Naive thymus-derived CD8-positive, alpha-beta T cell (primary cell): ENCODE measurements around the gene RAB4B. TPM values are rescaled to one million over a fixed set of nuclear protein-coding genes. Genes with fewer than 3 reads are reported as not detected.
"Not testable (repeated sequence)": the region's sequence is repeated elsewhere in the genome, so short reads cannot be mapped to it uniquely, and the experiment has no call there.

Source experiments
- ATAC-seq, 2 donors: fragments of 150-1000 bp; cut with Tn5 transposase in 1 of 2; sonication (Bioruptor Pico), chemical (Tn5 transposase) in 1 of 2; 1 replicate in 1 of 2; 2 replicates in 1 of 2; pipeline ENCODE4 v1.10.0; 2021; ENCODE audit warnings: mild to moderate bottlenecking in 2 of 2, moderate library complexity in 2 of 2
- POLR2A ChIA-PET: fragments of 350-600 bp; sonication (Branson Sonifier 250); formaldehyde crosslinking; loops from one replicate; lab custom pipeline; 2021; ENCODE audit warnings: antibody characterized with exemption; lab: Charles Lee
- DNase-seq, 10 donors: peaks; one replicate each; pipeline versions ENCODE4 v3.0.0 to v3.0.0-alpha.2; 2020 to 2022
- H3K27ac Mint-ChIP-seq, 10 donors: one replicate each; pipeline ENCODE4 v1.8.0; 2020 to 2022; ENCODE audit warnings: mild to moderate bottlenecking in 10 of 10, mixed read lengths in 10 of 10, moderate library complexity in 4 of 10, inconsistent platforms in 1 of 10
- H3K27me3 Mint-ChIP-seq, 5 donors: one replicate each; pipeline ENCODE4 v1.8.0; 2021 to 2022; ENCODE audit warnings: mixed read lengths in 5 of 5
- H3K36me3 Mint-ChIP-seq, 3 donors: one replicate each; pipeline ENCODE4 v1.8.0; 2020 to 2022; ENCODE audit warnings: mixed read lengths in 3 of 3, mild to moderate bottlenecking in 2 of 3, inconsistent platforms in 1 of 3
- H3K4me1 Mint-ChIP-seq, 4 donors: one replicate each; pipeline ENCODE4 v1.8.0; 2021 to 2022; ENCODE audit warnings: mixed read lengths in 4 of 4
- H3K4me3 Mint-ChIP-seq, 10 donors: one replicate each; pipeline ENCODE4 v1.8.0; 2020 to 2022; ENCODE audit warnings: mild to moderate bottlenecking in 10 of 10, mixed read lengths in 10 of 10, moderate library complexity in 6 of 10, inconsistent platforms in 1 of 10
- H3K9me3 Mint-ChIP-seq, 9 donors: one replicate each; pipeline ENCODE4 v1.8.0; 2020 to 2022; ENCODE audit warnings: mixed read lengths in 9 of 9, mild to moderate bottlenecking in 3 of 9, inconsistent platforms in 1 of 9, moderate library complexity in 1 of 9
- polyA plus RNA-seq, 3 donors: library from polyadenylated mRNA; unstranded; fragments of 300-500 nt; fragmentation: Illumina TruSeq; gene quantifications; one replicate each; pipeline ENCODE4 v1.2.3, GENCODE V29; 2021
- total RNA-seq, 8 experiments: library from RNA in 2 of 8; stranded (reverse) in 2 of 8; gene quantifications; one replicate each; pipeline ENCODE4 v1.2.3 and lab custom pipeline; 2021 to 2026

Gene RAB4B, protein sequence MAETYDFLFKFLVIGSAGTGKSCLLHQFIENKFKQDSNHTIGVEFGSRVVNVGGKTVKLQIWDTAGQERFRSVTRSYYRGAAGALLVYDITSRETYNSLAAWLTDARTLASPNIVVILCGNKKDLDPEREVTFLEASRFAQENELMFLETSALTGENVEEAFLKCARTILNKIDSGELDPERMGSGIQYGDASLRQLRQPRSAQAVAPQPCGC
- total RNA-seq: 10 to 100 TPM; 47.3 to 48.6 TPM
- polyA plus RNA-seq: 10 to 100 TPM; 76.4 to 87.2 (median 87.1) TPM
- total RNA-seq (lab: John Stamatoyannopoulos, UW): 0.84 to 4.9 (median 3.2) reads per million in 6 experiments

DNA sequence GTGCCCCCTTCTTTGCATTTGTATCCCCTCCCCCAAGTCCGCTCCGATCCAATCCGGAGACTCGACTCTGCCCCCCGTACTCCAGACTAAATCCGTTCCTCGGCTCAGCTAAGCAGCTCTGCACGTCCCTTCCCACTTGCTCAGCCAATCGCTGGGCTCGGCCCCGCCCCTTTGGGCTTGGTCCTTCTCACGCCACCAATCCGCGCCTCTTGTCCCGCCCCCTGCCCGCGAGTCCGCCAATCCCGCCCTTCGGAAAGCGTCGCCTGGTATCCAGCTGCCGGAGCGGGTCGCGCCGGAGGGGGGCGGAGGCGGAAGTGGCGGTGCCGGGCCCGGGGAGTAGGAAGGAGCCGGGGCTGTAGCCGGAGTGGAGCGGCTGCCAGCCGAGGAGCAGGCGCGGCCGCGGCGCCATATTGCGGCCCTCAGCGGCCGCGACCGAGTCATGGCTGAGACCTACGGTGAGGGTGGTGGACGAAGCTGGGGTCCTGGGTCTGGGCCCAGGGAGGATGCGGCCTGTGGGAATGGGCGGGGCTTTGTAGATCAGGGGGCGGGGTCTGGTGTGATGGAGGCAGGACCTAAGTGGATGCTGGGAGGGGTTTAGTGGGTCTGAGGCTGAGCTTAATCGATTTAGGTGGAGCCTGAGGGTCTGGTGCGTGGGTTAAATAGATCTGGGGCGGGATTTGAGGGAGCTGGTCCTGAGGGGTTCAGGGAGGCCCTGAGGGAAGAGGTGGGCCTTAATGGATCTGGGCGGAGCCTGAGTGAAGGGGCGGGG is at the start of gene RAB4B:
TSS of gene RAB4B (plus strand) at position 311 of the 769 bp plus-strand sequence. CDS start at position 440, 129 bp downstream.
- peak; percentile 85 to 86 for ATAC-seq
- POLR2A ChIA-PET: interaction anchor here (0.6 to 6.4 kb wide), 30 partner anchors 9 to 524 kb away, joined by 3 to 301 read pairs (median 6); partner anchors contain the start of genes ACTMAP, C19orf47, COQ8B and EGLN2
- peaks cover 0 to 24% (median 5%) of the 10 kb centered on the region in 3 donors for H3K36me3 Mint-ChIP-seq
- peak; percentile 99 to 100 (median 100) for DNase-seq
- peak within 1 kb of the TSS; percentile 88 to 97 (median 94) for H3K4me3 Mint-ChIP-seq
- H3K4me1 Mint-ChIP-seq: peaks cover 28 to 44% (median 42%) of the 10 kb centered on the region in 4 donors
- H3K27ac Mint-ChIP-seq: peak within 1 kb of the TSS; percentile 89 to 100 (median 98)
- peaks cover 0 to 2% (median 0%) of the 10 kb centered on the region in 5 donors for H3K27me3 Mint-ChIP-seq
- no peaks in the 10 kb centered on the region for H3K9me3 Mint-ChIP-seq

DNA sequence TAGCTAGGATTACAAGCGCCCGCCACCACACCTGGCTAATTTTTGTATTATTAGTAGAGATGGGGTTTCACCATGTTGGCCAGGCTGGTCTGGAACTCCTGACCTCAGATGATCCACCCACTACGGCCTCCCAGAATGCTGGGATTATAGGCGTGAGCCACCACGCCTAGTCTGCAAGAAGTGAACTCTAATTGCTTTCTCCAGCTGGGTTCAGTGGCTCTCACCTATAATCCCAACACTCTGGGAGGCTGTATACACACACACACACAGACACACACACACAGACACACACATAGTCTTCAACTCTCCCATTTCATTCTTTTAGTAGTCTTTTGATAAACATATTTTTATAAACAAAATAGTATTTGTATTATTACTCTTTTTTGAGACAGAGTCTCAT is 48.0 kb upstream of the RAB4B start:
- H3K4me1 Mint-ChIP-seq, DNase-seq, ATAC-seq, H3K4me3 Mint-ChIP-seq, H3K9me3 Mint-ChIP-seq, POLR2A ChIA-PET, H3K27me3 Mint-ChIP-seq: not testable (repeated sequence)
- Mint-ChIP-seq H3K27ac (peak overlapping the region in 1 of 10 donors; percentile 48), H3K36me3 (peaks cover 0 to 71% (median 32%) of the 10 kb centered on the region in 3 donors)

DNA sequence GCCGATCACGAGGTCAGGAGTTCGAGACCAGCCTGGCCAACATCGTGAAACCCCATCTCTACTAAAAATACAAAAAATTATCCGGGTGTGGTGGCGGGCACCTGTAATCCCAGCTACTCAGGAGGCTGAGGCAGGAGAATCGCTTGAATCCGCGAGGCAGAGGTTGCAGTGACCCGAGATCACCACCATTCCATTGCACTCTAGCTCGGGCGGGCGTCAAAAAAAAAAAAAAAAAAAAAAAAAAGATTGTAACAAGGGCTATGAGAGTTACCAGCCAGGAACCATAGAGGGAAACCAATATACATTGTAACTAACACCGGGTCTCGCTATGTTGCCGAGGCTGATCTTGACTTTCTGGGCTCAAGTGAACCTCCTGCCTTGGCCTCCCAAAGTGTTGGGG is 45.7 kb upstream of the RAB4B start:
- not testable (repeated sequence) for H3K4me3 Mint-ChIP-seq, ATAC-seq, H3K9me3 Mint-ChIP-seq, DNase-seq, H3K27ac Mint-ChIP-seq, H3K27me3 Mint-ChIP-seq, H3K4me1 Mint-ChIP-seq
- POLR2A ChIA-PET: interaction anchor here (1.0 kb wide), 1 partner anchor 18 kb away, joined by 3 read pairs; no protein-coding TSS in a partner anchor
- H3K36me3 Mint-ChIP-seq: peaks cover 6 to 65% (median 32%) of the 10 kb centered on the region in 3 donors

DNA sequence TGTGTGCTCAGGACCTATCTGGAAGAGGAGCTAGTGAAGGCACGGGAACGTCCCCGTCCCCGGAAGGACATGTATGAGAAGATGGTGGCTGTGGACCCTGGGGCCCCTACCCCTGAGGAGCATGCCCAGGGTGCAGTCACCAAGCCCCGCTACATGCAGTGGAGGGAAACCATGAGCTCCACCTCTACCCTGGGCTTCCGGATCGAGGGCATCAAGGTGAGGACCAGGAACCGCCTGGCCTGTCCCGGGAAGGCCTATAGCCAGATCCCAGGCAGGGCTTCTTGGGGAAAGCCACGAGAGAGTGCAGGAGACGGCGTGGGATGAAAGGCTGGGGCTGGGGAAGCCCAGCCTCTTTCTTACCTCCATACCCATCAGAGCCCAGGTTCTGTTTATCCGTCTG is 44.9 kb upstream of the RAB4B start:
- Mint-ChIP-seq H3K27ac (no peak overlapping the region), H3K4me3 (no peak overlapping the region), H3K36me3 (peaks cover 6 to 68% (median 29%) of the 10 kb centered on the region in 3 donors), H3K4me1 (peaks cover 0 to 6% (median 1%) of the 10 kb centered on the region in 4 donors), H3K27me3 (no peaks in the 10 kb centered on the region), H3K9me3 (no peaks in the 10 kb centered on the region)
- ATAC-seq (no peak), DNase-seq (no peak)
- POLR2A ChIA-PET: interaction anchor here (1.0 kb wide), 1 partner anchor 17 kb away, joined by 3 read pairs; no protein-coding TSS in a partner anchor

DNA sequence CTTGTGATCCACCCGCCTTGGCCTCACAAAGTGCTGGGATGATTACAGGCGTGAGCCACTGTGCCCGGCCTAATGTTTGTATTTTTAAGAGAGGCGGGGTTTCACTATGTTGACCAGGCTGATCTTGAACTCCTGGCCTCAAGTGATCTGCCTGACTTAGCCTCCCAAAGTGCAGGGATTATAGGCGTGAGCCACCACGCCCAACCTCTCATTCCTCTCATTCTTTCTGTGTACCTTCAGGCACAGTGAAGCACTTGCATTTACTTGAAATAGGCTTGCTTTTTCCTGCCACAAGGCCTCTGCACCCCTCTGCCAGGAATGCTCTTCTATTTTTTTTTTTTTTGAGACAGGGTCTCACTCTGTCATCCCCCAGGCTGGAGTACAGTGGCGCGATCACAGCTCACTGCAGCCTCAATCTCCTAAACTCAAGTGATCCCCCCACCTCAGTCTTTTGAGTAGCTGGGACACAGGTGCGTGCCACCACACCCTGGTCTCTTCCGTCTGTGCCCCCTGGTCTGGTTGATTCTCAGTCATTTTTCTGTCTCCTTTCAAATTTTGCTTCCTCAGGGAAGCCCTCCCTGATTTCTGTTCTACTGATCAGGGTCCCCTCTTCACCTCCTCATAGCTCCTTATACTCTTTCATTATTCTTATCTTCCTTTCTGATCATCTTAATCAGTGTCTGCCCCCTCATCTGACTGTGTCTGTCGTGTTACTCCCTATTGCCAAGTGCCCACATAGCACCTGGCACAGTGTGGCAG is 42.9 kb upstream of the RAB4B start:
- H3K36me3 Mint-ChIP-seq: peaks cover 6 to 68% (median 27%) of the 10 kb centered on the region in 3 donors
- peaks cover 0 to 6% (median 1%) of the 10 kb centered on the region in 4 donors for H3K4me1 Mint-ChIP-seq
- no peaks in the 10 kb centered on the region for H3K27me3 Mint-ChIP-seq

DNA sequence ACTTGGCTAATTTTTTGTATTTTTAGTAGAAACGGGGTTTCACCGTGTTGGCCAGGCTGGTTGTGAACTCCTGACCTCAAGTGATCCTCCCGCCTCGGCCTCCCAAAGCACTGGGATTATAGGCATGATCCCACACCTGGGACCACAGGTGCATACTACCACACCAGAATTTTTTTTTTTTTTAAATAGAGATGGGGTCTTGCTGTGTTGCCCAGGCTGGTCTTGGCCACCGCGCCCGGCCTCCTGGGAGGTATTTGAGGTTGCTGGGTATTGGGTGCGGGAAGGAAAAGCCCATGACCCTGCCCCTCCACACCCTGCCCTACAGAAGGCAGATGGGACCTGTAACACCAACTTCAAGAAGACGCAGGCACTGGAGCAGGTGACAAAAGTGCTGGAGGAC is 41.4 kb upstream of the RAB4B start:
- H3K4me1 Mint-ChIP-seq: peaks cover 0 to 3% (median 0%) of the 10 kb centered on the region in 4 donors
- DNase-seq: no peak
- no peaks in the 10 kb centered on the region for H3K27me3 Mint-ChIP-seq
- no peaks in the 10 kb centered on the region for H3K9me3 Mint-ChIP-seq
- H3K4me3 Mint-ChIP-seq: no peak overlapping the region
- POLR2A ChIA-PET: interaction anchor here (0.5 to 0.7 kb wide), 2 partner anchors 13 to 30 kb away, joined by 3 to 10 read pairs; no protein-coding TSS in a partner anchor
- H3K27ac Mint-ChIP-seq: no peak overlapping the region
- H3K36me3 Mint-ChIP-seq: peaks cover 6 to 57% (median 18%) of the 10 kb centered on the region in 3 donors
- ATAC-seq: no peak

More for the DNA sequence above, 42.9 kb upstream of the RAB4B start:
- ATAC-seq (no peak), DNase-seq (no peak)
- POLR2A ChIA-PET: no interaction called here
- Mint-ChIP-seq H3K27ac (peak overlapping the region in 5 of 10 donors; percentile 1 to 81 (median 71)), H3K4me3 (peak overlapping the region in 1 of 10 donors; percentile 32), H3K9me3 (no peaks in the 10 kb centered on the region)

DNA sequence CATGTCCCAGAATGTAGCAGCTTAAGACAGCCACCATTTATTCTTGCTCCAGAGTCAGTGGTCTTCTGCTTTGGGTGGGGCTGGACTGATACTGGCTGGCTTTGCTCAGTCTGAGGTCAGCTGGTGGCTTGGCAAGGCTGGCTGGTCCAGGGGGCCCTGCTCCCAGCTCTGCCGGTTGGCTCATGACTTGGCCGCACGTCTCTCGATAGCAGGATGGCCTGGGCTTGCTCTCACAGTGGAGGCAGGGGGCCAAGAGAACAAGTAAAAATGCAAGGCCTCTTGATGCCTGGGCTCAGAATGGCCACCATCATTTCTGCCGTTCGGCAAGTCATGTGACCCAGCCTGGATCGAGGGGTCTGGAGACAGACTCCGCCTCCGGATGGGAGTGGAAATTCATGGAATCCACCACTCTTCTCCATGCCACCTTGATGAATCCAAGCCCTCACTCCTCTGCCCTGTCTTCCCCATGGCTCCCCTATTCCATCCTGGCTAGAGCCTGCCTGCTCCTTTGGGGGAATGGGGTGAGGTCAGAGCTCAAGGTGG is 40.9 kb upstream of the RAB4B start:
- POLR2A ChIA-PET: no interaction called here
- no peaks in the 10 kb centered on the region for H3K9me3 Mint-ChIP-seq
- H3K27me3 Mint-ChIP-seq: no peaks in the 10 kb centered on the region
- no peak for ATAC-seq
- no peak overlapping the region for H3K4me3 Mint-ChIP-seq
- H3K36me3 Mint-ChIP-seq: peaks cover 6 to 53% (median 18%) of the 10 kb centered on the region in 3 donors
- DNase-seq: no peak
- no peak overlapping the region for H3K27ac Mint-ChIP-seq
- peaks cover 0 to 3% (median 1%) of the 10 kb centered on the region in 4 donors for H3K4me1 Mint-ChIP-seq

DNA sequence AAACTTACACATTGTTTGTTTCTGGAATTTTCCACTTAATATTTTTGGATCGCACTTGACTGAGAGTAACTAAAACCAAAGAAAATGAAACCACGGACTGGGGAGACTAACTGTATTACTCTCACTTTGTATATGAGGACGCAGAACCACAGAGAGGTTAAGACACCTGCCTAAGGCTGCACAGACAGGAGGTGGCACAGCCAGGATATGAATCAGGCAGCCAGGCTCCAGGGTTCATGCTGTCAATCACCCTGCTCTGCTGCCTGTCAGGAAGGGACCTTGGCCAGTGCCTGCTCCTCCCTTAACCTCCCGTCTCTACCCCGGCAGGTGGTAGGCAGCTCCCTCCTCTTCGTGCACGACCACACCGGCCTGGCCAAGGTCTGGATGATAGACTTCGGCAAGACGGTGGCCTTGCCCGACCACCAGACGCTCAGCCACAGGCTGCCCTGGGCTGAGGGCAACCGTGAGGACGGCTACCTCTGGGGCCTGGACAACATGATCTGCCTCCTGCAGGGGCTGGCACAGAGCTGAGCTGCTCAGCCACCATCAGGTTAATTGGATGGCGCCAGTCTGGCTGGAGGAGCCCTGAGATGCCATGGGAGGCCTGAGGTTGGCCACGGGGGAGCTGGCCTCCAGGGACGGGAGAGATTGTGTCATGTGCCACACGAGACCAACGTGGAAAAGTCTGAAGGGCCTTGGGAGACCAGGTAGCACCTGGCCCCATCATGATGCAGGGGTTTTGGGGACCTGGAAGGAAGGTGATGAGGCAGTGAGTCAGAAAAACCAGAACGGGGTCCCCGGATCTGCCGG is 38.8 kb upstream of the RAB4B start:
- Mint-ChIP-seq H3K4me3 (no peak overlapping the region), H3K36me3 (peaks cover 6 to 32% (median 10%) of the 10 kb centered on the region in 3 donors), H3K27ac (peak overlapping the region in 1 of 10 donors; percentile 62), H3K4me1 (peaks cover 0 to 3% (median 1%) of the 10 kb centered on the region in 4 donors), H3K9me3 (no peaks in the 10 kb centered on the region), H3K27me3 (no peaks in the 10 kb centered on the region)
- ATAC-seq (no peak), DNase-seq (no peak)
- POLR2A ChIA-PET: interaction anchor here (2.3 kb wide), 1 partner anchor 68 kb away, joined by 5 read pairs; no protein-coding TSS in a partner anchor

DNA sequence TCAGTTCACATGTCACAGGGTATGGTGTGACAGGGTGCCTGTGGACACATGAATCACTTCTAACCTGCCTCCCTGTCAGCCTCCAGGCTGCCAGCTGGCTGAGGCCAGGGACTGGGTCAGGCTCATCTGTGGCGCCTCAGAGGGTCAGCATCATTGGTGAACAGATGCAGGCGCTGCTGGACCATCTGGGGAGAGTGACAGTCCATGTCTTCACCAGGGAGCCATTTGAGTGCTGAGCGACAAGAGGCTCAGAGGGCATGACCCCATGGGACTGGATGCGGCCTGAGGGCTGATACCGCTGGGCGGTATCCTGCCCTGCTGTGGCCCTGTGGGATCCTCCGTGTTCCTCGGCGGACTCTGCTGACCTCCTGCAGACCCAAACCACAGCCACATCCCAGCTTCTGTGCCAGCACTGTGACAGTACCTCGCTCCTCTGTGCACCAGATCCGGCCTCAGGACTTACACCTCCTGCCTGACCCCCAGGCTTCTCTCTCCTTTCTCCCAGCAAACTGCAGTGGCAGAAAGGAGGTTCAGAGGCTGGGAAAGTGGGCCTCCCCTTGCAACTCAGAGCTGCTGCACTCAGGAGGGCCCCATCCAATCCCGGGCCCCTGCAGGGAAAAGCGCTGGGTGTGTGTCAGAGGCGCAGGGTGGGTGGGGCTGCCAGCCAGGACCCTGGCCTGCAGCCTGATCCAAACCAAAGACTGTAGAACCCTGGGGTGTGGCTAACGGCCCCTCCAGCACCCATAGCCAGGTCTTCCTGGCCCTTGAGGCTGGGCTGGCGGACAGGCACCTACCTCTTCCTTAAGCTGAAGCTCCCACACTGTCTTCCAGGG is 38.0 kb upstream of the RAB4B start:
- Mint-ChIP-seq H3K27me3 (no peaks in the 10 kb centered on the region), H3K27ac (no peak overlapping the region), H3K4me3 (no peak overlapping the region), H3K9me3 (no peaks in the 10 kb centered on the region), H3K4me1 (peaks cover 0 to 3% (median 1%) of the 10 kb centered on the region in 4 donors), H3K36me3 (peaks cover 6 to 24% (median 7%) of the 10 kb centered on the region in 3 donors)
- no peak for DNase-seq
- POLR2A ChIA-PET: interaction anchor here (2.3 kb wide), 1 partner anchor 67 kb away, joined by 5 read pairs; no protein-coding TSS in a partner anchor
- no peak for ATAC-seq

DNA sequence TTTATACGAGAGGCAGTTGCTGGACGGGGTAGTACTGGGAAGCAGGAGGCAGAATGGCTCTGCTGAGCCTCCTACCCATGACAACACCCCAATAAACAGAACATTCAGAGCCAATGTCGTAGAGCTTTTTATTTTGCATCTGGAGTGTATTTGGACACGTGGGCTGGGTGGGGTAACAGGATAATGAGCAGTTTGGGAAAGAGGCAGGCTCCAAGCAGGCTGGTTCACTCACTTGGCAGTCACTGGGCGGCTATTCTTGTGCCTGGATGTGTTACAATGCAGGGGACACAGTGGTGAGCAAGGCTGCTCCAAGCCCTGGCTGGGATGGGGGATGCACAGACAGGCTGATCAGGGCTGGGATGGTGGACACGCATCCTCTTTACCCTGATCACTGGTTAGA is 37.3 kb upstream of the RAB4B start:
- Mint-ChIP-seq H3K27ac (peak overlapping the region in 1 of 10 donors; percentile 80), H3K4me3 (no peak overlapping the region), H3K27me3 (no peaks in the 10 kb centered on the region), H3K4me1 (peaks cover 0 to 2% (median 0%) of the 10 kb centered on the region in 4 donors), H3K36me3 (peaks cover 0 to 17% (median under 1%) of the 10 kb centered on the region in 3 donors), H3K9me3 (no peaks in the 10 kb centered on the region)
- no peak for DNase-seq
- POLR2A ChIA-PET: interaction anchor here (2.3 kb wide), 1 partner anchor 66 kb away, joined by 5 read pairs; no protein-coding TSS in a partner anchor
- ATAC-seq: no peak
